Measurements from ENCODE around the gene CNGB1. TPM values are rescaled to one million over a fixed set of nuclear protein-coding genes. Genes with fewer than 3 reads are reported as not detected.

The CNGB1 gene
- total RNA-seq, 1 donor from 2014 or later, result not detected

DNA sequence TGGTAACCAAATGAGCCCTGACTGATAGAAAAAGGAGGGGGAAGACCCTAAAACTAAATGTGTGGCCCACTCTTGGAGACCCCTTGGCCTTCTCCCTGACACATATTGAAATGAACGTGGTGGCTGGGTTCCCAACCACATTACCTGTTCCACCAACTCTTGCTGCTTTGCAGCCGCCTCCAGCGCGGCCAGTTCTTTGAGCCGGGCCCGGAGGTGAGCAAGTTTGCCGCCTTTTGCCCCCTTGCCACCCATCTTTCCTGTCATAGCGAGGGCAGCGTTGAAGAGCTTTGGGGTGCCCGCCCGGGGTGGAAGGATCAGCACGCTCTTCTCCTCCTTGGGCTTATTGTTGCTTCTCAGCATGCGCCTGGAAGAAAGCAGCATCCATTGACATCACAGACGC, 83.2 kb downstream of the CNGB1 start:
- Histone ChIP-seq H3K27ac (no peak overlapping the region), H3K27me3 (peaks cover 15% of the 10 kb centered on the region), H3K4me3 (no peak overlapping the region), H3K4me2 (no peak overlapping the region), H2AFZ (replicated peaks) (no peak overlapping the region), H3K4me1 (peaks cover 3% of the 10 kb centered on the region), H3K9me3 (ENCODE audit: low read depth) (no peaks in the 10 kb centered on the region), H3K79me2 (ENCODE audit: low read depth) (no peaks in the 10 kb centered on the region), H3K36me3 (no peaks in the 10 kb centered on the region), H3F3A (ENCODE audit: low read depth) (peaks cover 3% of the 10 kb centered on the region), H3K9ac (no peak overlapping the region), H4K20me1 (ENCODE audit: low read depth) (no peaks in the 10 kb centered on the region)
- Mint-ChIP-seq H3K4me1 (peaks cover 16% of the 10 kb centered on the region), H3K27ac (no peak overlapping the region), H3K4me3 (no peak overlapping the region), H3K27me3 (ENCODE audit: insufficient read depth, low read depth) (peaks cover 14% of the 10 kb centered on the region), H3K9me3 (no peaks in the 10 kb centered on the region), H3K36me3 (no peaks in the 10 kb centered on the region)
- DNase-seq (ENCODE audit: low spot score), result no peak
- no peak for TF ChIP-seq EZH2 (IDR thresholded peaks at IDR 0.05)

DNA sequence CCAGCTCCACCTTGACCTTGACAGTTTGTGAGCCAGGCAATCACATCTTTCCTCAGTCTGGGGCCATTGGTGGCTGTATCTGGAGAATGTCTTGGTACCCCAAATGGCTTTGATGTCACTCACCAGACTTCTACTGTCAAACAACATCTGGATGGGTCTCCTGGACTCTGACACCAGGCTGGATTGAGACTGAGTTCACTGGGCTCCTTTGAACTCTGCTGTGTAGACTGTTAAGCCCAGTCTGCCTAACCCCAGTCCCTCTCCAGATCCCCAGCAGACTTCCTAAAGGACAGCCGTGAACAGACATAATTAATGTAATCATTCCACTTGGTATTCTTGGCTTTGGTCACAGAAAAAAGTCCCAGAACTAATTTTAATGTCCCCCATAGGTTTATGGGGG, 84.5 kb downstream of the CNGB1 start:
- H3K4me3 Mint-ChIP-seq, result no peak overlapping the region
- no peak overlapping the region for H3K27ac Mint-ChIP-seq
- Histone ChIP-seq H3K4me3 (no peak overlapping the region), H3K36me3 (no peaks in the 10 kb centered on the region), H2AFZ (replicated peaks) (no peak overlapping the region), H3K9ac (no peak overlapping the region), H3K79me2 (ENCODE audit: low read depth) (no peaks in the 10 kb centered on the region), H3K4me2 (no peak overlapping the region), H3K27ac (no peak overlapping the region), H3K9me3 (ENCODE audit: low read depth) (no peaks in the 10 kb centered on the region), H3F3A (ENCODE audit: low read depth) (peaks cover 13% of the 10 kb centered on the region), H3K4me1 (peaks cover 7% of the 10 kb centered on the region), H3K27me3 (peaks cover 15% of the 10 kb centered on the region), H4K20me1 (ENCODE audit: low read depth) (no peaks in the 10 kb centered on the region)
- no peaks in the 10 kb centered on the region for H3K36me3 Mint-ChIP-seq
- H3K27me3 Mint-ChIP-seq (ENCODE audit: insufficient read depth, low read depth), result peaks cover 13% of the 10 kb centered on the region
- TF ChIP-seq EZH2phosphoT487 (IDR thresholded peaks at IDR 0.05), result no peak
- TF ChIP-seq, protein P1, sequence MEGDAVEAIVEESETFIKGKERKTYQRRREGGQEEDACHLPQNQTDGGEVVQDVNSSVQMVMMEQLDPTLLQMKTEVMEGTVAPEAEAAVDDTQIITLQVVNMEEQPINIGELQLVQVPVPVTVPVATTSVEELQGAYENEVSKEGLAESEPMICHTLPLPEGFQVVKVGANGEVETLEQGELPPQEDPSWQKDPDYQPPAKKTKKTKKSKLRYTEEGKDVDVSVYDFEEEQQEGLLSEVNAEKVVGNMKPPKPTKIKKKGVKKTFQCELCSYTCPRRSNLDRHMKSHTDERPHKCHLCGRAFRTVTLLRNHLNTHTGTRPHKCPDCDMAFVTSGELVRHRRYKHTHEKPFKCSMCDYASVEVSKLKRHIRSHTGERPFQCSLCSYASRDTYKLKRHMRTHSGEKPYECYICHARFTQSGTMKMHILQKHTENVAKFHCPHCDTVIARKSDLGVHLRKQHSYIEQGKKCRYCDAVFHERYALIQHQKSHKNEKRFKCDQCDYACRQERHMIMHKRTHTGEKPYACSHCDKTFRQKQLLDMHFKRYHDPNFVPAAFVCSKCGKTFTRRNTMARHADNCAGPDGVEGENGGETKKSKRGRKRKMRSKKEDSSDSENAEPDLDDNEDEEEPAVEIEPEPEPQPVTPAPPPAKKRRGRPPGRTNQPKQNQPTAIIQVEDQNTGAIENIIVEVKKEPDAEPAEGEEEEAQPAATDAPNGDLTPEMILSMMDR (IDR thresholded peaks at IDR 0.05), result no peak
- TF ChIP-seq EZH2 (IDR thresholded peaks at IDR 0.05), result no peak
- peaks cover 10% of the 10 kb centered on the region for H3K4me1 Mint-ChIP-seq
- no peak for DNase-seq (ENCODE audit: low spot score)
- H3K9me3 Mint-ChIP-seq, result no peaks in the 10 kb centered on the region

DNA sequence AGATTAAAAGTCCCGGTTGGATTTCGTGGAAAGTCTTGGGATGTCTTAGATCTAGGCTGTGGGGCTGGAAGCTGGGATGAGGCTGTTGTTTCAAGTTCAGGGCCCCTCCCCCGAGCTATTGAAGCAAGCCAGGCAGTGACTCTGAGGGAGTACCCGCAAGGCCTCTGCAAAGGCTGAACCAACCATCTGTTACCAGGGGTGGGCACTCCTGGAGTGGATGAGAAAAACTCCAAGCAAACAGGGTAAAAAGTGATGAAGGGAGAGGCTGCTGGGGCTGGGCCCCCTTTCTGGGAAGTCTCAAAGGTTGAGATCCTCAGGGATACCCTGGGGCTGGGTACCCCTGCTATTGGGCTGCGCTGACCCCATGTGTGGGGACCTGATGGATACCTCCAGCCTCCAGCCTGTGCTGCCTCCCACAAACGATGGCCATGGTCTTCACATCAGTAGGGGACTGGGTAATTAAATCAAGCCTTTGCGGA, 86.2 kb downstream of the CNGB1 start:
- H3K9me3 Mint-ChIP-seq, result no peaks in the 10 kb centered on the region
- Histone ChIP-seq H3F3A (ENCODE audit: low read depth) (peaks cover 13% of the 10 kb centered on the region), H3K36me3 (no peaks in the 10 kb centered on the region), H3K27me3 (peaks cover 15% of the 10 kb centered on the region), H3K9me3 (ENCODE audit: low read depth) (no peaks in the 10 kb centered on the region), H3K9ac (no peak overlapping the region), H3K27ac (no peak overlapping the region), H3K4me1 (peaks cover 7% of the 10 kb centered on the region), H3K4me2 (no peak overlapping the region), H3K4me3 (no peak overlapping the region), H3K79me2 (ENCODE audit: low read depth) (no peaks in the 10 kb centered on the region), H4K20me1 (ENCODE audit: low read depth) (no peaks in the 10 kb centered on the region), H2AFZ (replicated peaks) (no peak overlapping the region)
- no peak for TF ChIP-seq EZH2phosphoT487 (IDR thresholded peaks at IDR 0.05)
- TF ChIP-seq, protein P1 (IDR thresholded peaks at IDR 0.05), result no peak
- no peak for TF ChIP-seq EZH2 (IDR thresholded peaks at IDR 0.05)
- no peak overlapping the region for H3K27ac Mint-ChIP-seq
- no peak for DNase-seq (ENCODE audit: low spot score)
- peaks cover 13% of the 10 kb centered on the region for H3K27me3 Mint-ChIP-seq (ENCODE audit: insufficient read depth, low read depth)
- H3K4me3 Mint-ChIP-seq, result no peak overlapping the region
- peaks cover 5% of the 10 kb centered on the region for H3K4me1 Mint-ChIP-seq
- H3K36me3 Mint-ChIP-seq, result no peaks in the 10 kb centered on the region

DNA sequence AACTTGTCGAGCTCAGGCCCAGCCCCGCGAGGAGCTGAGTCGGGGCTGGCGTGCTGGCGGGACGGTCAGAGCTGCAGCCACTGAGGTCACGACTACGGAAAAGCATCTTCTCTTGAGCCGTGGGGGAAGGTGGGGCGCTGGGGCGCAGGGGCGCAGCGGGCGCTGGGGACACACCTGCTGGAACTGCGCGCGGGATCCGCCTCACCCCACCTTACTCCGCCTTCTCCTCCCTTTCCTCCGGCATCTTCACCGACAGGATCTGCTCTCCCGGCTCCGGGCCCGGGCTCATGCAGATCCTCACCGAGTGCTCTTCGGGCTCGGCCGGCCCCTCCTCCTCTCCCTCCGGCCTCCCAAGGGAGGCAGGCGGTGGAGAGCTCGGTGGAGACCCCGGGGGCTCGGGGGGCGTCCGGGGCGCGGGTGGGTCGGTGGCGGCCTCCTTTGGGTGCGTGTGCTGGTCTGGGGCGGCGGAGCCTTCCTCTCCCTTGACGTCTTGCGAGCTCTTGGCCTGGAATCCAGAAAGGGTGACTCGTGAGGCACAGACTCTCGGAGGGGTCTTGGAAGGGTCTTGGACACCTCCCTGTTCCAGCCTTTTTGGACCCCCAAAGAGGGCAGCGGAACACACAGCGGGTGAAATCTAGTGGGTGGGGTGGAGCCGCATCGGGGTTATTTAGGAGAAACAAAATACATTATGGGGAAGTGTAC, 86.8 kb downstream of the CNGB1 start:
- no peak overlapping the region for H3K27ac ChIP-seq
- peaks cover 15% of the 10 kb centered on the region for H3K27me3 Mint-ChIP-seq (ENCODE audit: insufficient read depth, low read depth)
- H3K9me3 ChIP-seq (ENCODE audit: low read depth), result no peaks in the 10 kb centered on the region
- no peaks in the 10 kb centered on the region for H3K36me3 Mint-ChIP-seq
- no peak overlapping the region for H3K27ac Mint-ChIP-seq
- no peak overlapping the region for H2AFZ ChIP-seq (replicated peaks)
- peaks cover 15% of the 10 kb centered on the region for H3K27me3 ChIP-seq
- H3F3A ChIP-seq (ENCODE audit: low read depth), result peaks cover 13% of the 10 kb centered on the region
- no peaks in the 10 kb centered on the region for H3K79me2 ChIP-seq (ENCODE audit: low read depth)
- H3K9ac ChIP-seq, result no peak overlapping the region
- no peak overlapping the region for H3K4me2 ChIP-seq
- TF ChIP-seq EZH2phosphoT487 (IDR thresholded peaks at IDR 0.05) (no peak), EZH2 (IDR thresholded peaks at IDR 0.05) (no peak)
- TF ChIP-seq, protein P1 (IDR thresholded peaks at IDR 0.05), result no peak
- no peak overlapping the region for H3K4me3 ChIP-seq
- peaks cover 5% of the 10 kb centered on the region for H3K4me1 Mint-ChIP-seq
- H3K4me1 ChIP-seq, result peaks cover 7% of the 10 kb centered on the region
- no peaks in the 10 kb centered on the region for H3K36me3 ChIP-seq
- H3K9me3 Mint-ChIP-seq, result no peaks in the 10 kb centered on the region
- H3K4me3 Mint-ChIP-seq, result no peak overlapping the region
- no peak for DNase-seq (ENCODE audit: low spot score)
- no peaks in the 10 kb centered on the region for H4K20me1 ChIP-seq (ENCODE audit: low read depth)
